Stimulated activated CD4-positive, alpha-beta T cell treated with anti-CD3 and anti-CD28 coated beads, Interleukin-1b, Interleukin-23, amount 100 ng/mL, for 24 hours (primary cell): ENCODE data around the gene SLC7A10.
"Not testable (repeated sequence)": the region's sequence is repeated elsewhere in the genome, so short reads cannot be mapped to it uniquely, and the experiment has no call there.

Source experiments
- DNase-seq, 4 experiments: peaks; one replicate each; pipeline ENCODE4 v3.0.0-alpha.2; 2020; ENCODE audit warnings: low read depth in 4 of 4, low spot score in 1 of 4

SLC7A10 gene

GRCh38 chr19:33203529-33203928 lies 22.1 kb downstream of the SLC7A10 start:
- no peak for DNase-seq

GRCh38 chr19:33202546-33203507 lies 22.8 kb downstream of the SLC7A10 start:
- no peak for DNase-seq

- no peak for DNase-seq
Observed at GRCh38 chr19:33201886-33202545, 23.6 kb downstream of the SLC7A10 start.

- no peak for DNase-seq
Observed at GRCh38 chr19:33201473-33201872, 24.2 kb downstream of the SLC7A10 start.

GRCh38 chr19:33199441-33200265 lies 26.0 kb downstream of the SLC7A10 start:
- no peak for DNase-seq

- DNase-seq, result no peak
Observed at GRCh38 chr19:33198169-33198568, 27.5 kb downstream of the SLC7A10 start.

- DNase-seq, result no peak
Observed at GRCh38 chr19:33197591-33198000, 28.1 kb downstream of the SLC7A10 start.

- no peak for DNase-seq
Observed at GRCh38 chr19:33196446-33197193, 29.0 kb downstream of the SLC7A10 start.

- DNase-seq, result no peak
Observed at GRCh38 chr19:33195645-33196347, 29.9 kb downstream of the SLC7A10 start.

GRCh38 chr19:33194886-33195644 lies 30.6 kb downstream of the SLC7A10 start:
- DNase-seq, result no peak

- no peak for DNase-seq
Observed at GRCh38 chr19:33194532-33194885, 31.1 kb downstream of the SLC7A10 start.

- no peak for DNase-seq
Observed at GRCh38 chr19:33193865-33194362, 31.7 kb downstream of the SLC7A10 start, which contains the start of gene LRP3. Gene LRP3 (plus strand): TSS chr19:33194330. CDS start chr19:33194786, 456 bp downstream.

- no peak for DNase-seq
Observed at GRCh38 chr19:33193269-33193864, 32.3 kb downstream of the SLC7A10 start.

GRCh38 chr19:33192010-33192409 lies 33.6 kb downstream of the SLC7A10 start:
- no peak for DNase-seq

GRCh38 chr19:33191501-33191900 lies 34.1 kb downstream of the SLC7A10 start:
- DNase-seq, result no peak

- not testable (repeated sequence) for DNase-seq
Observed at GRCh38 chr19:33191092-33191491, 34.6 kb downstream of the SLC7A10 start.

GRCh38 chr19:33189453-33189852 lies 36.2 kb downstream of the SLC7A10 start:
- DNase-seq, result no peak

- DNase-seq, result no peak
Observed at GRCh38 chr19:33187183-33187540, 38.5 kb downstream of the SLC7A10 start.
